Neural crest cell (in vitro differentiated cells): ENCODE measurements around the gene SPSB3. TPM values are rescaled to one million over a fixed set of nuclear protein-coding genes. Genes with fewer than 3 reads are reported as not detected.
A peak's percentile ranks its signal among the peaks of the same experiment; 100 is the strongest.

ENCODE experiments used
- DNase-seq: peaks from one replicate; pipeline ENCODE4 v3.0.0; 2021; ENCODE audit warnings: low read depth, mixed read lengths, low spot score
- H3K27ac Mint-ChIP-seq: one replicate; pipeline ENCODE4 v1.8.0; 2021; ENCODE audit warnings: mild to moderate bottlenecking, mixed read lengths; ENCODE audit not compliant: unreplicated experiment
- H3K27me3 Mint-ChIP-seq: 2 replicates; pipeline ENCODE4 v1.8.0; 2021; ENCODE audit warnings: low read depth, mild to moderate bottlenecking, mixed read lengths
- H3K36me3 Mint-ChIP-seq: 2 replicates; pipeline ENCODE4 v1.8.0; 2021; ENCODE audit warnings: low read depth, mild to moderate bottlenecking, mixed read lengths
- H3K4me1 Mint-ChIP-seq: 2 replicates; pipeline ENCODE4 v1.8.0; 2021; ENCODE audit warnings: mixed read lengths
- H3K4me3 Mint-ChIP-seq: one replicate; pipeline ENCODE4 v1.8.0; 2021; ENCODE audit warnings: mild to moderate bottlenecking, mixed read lengths
- H3K9me3 Mint-ChIP-seq: 2 replicates; pipeline ENCODE4 v1.8.0; 2021; ENCODE audit warnings: mixed read lengths
- CTCF ChIP-seq: fragments of 200-600 bp; sonication (generic); conservative IDR thresholded peaks from 2 replicates; pipeline ENCODE4 v1.5.0; 2021; ENCODE audit warnings: antibody characterized with exemption, mild to moderate bottlenecking
- total RNA-seq: library from RNA; stranded (reverse); gene quantifications from 2 replicates; pipeline ENCODE4 v1.2.1, GENCODE V29; 2021

SPSB3 gene
- total RNA-seq, 1 donor from 2014 or later, result 23.8 TPM

- Mint-ChIP-seq H3K4me3 (peak overlapping the region; percentile 51), H3K4me1 (peaks cover 8% of the 10 kb centered on the region), H3K9me3 (no peaks in the 10 kb centered on the region), H3K27ac (no peak overlapping the region), H3K27me3 (peaks cover 4% of the 10 kb centered on the region), H3K36me3 (peaks cover 6% of the 10 kb centered on the region)
- no peak for DNase-seq
- TF ChIP-seq CTCF, result no peak
These were observed 7.1 kb downstream of the SPSB3 start for GRCh38 chr16:1775006-1775845.

GRCh38 chr16:1774448-1774780, 8.0 kb downstream of the SPSB3 start:
- no peak for TF ChIP-seq CTCF
- H3K9me3 Mint-ChIP-seq, result no peaks in the 10 kb centered on the region
- DNase-seq, result no peak
- H3K27me3 Mint-ChIP-seq, result peaks cover 6% of the 10 kb centered on the region
- peaks cover 8% of the 10 kb centered on the region for H3K4me1 Mint-ChIP-seq
- peak overlapping the region; percentile 51 for H3K4me3 Mint-ChIP-seq
- H3K36me3 Mint-ChIP-seq, result peaks cover 6% of the 10 kb centered on the region
- no peak overlapping the region for H3K27ac Mint-ChIP-seq

GRCh38 chr16:1773703-1774447, 8.5 kb downstream of the SPSB3 start:
- H3K4me3 Mint-ChIP-seq, result peak overlapping the region; percentile 86
- peak overlapping the region; percentile 27 for H3K27ac Mint-ChIP-seq
- H3K9me3 Mint-ChIP-seq, result no peaks in the 10 kb centered on the region
- H3K27me3 Mint-ChIP-seq, result peaks cover 6% of the 10 kb centered on the region
- TF ChIP-seq CTCF, result no peak
- no peak for DNase-seq
- peaks cover 6% of the 10 kb centered on the region for H3K36me3 Mint-ChIP-seq
- H3K4me1 Mint-ChIP-seq, result peaks cover 8% of the 10 kb centered on the region

GRCh38 chr16:1772908-1773702, 9.3 kb downstream of the SPSB3 start, which contains the start of gene MRPS34:
MRPS34 (minus strand) TSS chr16:1773134; CDS start chr16:1773119, 15 bp downstream.
- peak; percentile 92 for TF ChIP-seq CTCF
- peaks cover 6% of the 10 kb centered on the region for H3K27me3 Mint-ChIP-seq
- DNase-seq, result peak; percentile 84
- H3K9me3 Mint-ChIP-seq, result no peaks in the 10 kb centered on the region
- peak within 1 kb of the TSS; percentile 98 for H3K27ac Mint-ChIP-seq
- H3K4me3 Mint-ChIP-seq, result peak within 1 kb of the TSS; percentile 99
- peaks cover 6% of the 10 kb centered on the region for H3K36me3 Mint-ChIP-seq
- peaks cover 8% of the 10 kb centered on the region for H3K4me1 Mint-ChIP-seq

GRCh38 chr16:1772362-1772907, 9.9 kb downstream of the SPSB3 start, which contains the start of gene EME2:
EME2 (plus strand) TSS chr16:1772810; CDS start chr16:1773228, 418 bp downstream.
- H3K9me3 Mint-ChIP-seq, result no peaks in the 10 kb centered on the region
- H3K4me3 Mint-ChIP-seq, result peak within 1 kb of the TSS; percentile 99
- H3K27me3 Mint-ChIP-seq, result peaks cover 6% of the 10 kb centered on the region
- peaks cover 8% of the 10 kb centered on the region for H3K4me1 Mint-ChIP-seq
- H3K27ac Mint-ChIP-seq, result peak within 1 kb of the TSS; percentile 98
- no peak for TF ChIP-seq CTCF
- peaks cover 6% of the 10 kb centered on the region for H3K36me3 Mint-ChIP-seq
- no peak for DNase-seq
